Hematopoietic multipotent progenitor cell treated with erythropoietin and hydrocortisone succinate and interleukin-3 and kit ligand, for 15 days (in vitro differentiated cells): ENCODE data around the gene NLRP4.
"Not testable (repeated sequence)": the region's sequence is repeated elsewhere in the genome, so short reads cannot be mapped to it uniquely, and the experiment has no call there.

Experiments
- DNase-seq: peaks from one replicate; pipeline ENCODE4 v3.0.0-alpha.2; 2015; ENCODE audit warnings: low spot score

Gene NLRP4

GRCh38 chr19:55898911-55899310, 62.6 kb downstream of the NLRP4 start:
- no peak for DNase-seq

GRCh38 chr19:55901369-55902079, 65.2 kb downstream of the NLRP4 start:
- no peak for DNase-seq

DNA sequence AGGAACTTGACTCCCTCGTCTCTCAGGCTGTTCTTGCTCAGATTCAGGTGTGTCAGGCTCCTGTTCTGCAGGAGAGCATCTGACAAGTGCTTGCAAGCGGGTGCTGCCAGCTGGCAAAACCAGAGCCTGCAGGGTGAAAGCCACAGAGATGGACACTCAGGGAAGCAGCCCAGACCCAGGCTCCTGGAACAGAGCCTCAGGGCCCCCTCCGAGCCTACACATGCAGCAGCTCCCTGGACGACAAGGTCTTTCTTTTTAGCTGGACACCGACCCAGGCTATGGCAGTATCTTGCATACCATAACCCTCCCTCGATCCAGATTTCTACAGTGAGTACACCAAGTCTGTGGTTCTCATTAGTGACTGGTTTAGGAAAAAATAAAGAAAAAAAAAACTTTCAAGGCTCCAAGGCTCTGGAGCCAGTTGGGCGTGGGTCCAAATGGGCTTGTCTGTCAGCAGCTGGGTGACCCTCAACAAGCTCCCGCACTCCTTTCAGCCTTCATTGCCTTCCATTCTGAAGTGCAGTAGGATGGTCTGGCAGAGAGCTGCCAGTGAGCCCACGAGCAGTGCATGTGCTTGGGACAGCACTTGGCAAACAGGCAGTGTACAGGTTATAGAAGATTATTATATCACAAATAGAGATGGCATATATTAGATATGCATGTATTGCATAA, 65.9 kb downstream of the NLRP4 start:
- DNase-seq: no peak

DNA sequence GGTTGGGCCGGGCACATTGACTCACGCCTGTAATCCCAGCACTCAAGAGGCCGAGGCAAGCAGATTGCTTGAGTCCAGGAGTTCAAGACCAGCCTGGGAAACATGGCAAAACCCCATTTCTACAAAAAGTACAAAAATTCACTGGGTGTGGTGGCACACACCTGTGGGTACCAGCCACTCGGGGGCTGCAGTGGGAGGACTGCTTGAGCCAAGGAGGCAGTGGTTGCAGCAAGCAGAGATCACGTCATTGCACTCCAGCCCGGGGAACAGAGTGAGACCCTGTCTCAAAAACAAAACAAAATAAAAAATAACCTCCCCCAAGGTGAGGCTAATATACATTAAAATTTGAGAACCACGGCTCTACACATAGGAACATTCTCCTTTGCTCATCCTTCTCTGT, 70.9 kb downstream of the NLRP4 start:
- no peak for DNase-seq

GRCh38 chr19:55907746-55908145, 71.4 kb downstream of the NLRP4 start:
- DNase-seq: no peak

GRCh38 chr19:55909801-55910200, 73.5 kb downstream of the NLRP4 start:
- no peak for DNase-seq

GRCh38 chr19:55912916-55913315, 76.6 kb downstream of the NLRP4 start:
- no peak for DNase-seq

DNA sequence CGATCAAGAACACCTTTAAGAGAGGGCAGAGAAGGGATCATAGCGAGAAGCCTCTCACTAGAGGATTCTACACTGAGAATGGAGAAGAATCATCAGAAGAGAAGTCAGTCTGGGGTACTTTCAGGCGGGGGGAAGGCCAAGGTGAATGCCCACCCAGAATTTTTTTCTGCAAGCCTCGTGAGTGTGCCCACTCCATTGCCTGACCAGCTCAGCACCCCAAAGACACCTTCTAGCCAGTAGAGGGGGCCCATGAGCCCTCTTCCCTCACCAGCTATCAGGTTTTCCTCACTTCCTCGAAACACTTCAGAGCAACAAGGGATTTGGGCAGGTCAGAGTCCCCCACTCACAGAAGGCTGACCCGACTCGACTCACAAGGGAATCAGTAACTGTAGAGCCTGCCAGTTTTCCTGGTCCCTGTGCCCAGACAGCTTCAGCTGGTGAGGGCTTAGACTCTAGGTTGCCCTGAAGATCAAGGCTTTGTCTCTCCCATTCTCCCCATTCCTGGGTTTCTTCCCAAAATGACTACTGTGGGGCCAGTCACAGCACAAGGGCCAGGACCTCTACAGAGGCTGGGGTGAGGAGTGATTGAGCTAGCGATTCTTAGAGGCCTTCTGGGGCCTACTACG, 77.4 kb downstream of the NLRP4 start:
- DNase-seq: no peak

DNA sequence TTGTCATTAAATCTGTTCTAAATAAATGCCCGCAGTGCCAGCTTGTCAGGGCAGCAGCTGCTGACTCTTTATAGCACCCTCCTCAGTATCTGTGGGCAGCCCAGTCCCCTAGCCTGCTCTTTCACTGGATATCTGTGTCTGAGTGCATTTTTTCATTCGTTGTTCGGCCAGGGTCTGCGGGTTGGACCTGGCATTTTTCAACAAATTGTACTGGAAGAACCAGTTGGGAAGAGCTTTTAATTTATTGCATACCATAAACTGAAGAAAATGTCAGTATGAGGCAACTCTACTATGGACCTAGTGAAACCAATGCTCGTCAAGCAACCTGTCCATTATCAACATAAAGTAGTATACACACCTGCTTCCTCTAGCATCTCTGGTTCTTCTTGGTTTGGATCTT, 87.2 kb downstream of the NLRP4 start:
- no peak for DNase-seq

DNA sequence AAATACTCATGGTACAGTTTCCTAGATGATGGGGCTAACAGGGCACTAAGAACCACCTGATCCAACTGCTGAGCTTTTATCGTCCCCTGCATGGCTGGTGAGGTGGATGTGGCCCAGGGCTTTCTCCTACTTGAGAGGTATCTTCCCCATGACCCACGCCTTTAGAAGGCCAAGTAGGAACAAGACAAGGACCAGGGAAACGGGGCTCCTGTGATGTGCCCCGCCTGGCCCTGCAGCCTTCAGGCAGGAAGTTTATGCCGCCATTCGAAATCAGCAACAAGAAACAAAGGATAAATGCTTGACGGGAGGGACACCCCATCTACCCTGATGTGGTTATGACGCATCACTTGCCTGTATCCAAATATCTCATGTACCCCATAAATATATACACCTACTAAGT, 91.7 kb downstream of the NLRP4 start:
- DNase-seq: no peak

DNA sequence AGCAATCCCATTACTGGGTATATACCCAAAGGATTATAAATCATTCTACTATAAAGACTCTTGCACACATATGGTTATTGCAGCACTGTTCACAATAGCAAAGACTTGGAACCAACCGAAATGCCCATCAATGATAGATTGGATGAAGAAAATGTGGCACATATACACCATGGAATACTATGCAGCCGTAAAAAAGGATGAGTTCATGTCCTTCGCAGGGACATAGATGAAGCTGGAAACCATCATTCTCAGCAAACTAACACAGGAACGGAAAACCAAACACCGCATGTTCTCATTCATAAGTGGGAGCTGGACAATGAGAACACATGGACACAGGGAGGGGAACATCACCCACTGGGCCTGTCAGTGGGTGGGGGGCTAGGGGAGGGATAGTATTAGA, 92.9 kb downstream of the NLRP4 start:
- not testable (repeated sequence) for DNase-seq

GRCh38 chr19:55930996-55931515, 94.7 kb downstream of the NLRP4 start:
- DNase-seq: no peak
